ENCODE data around the gene SLC39A10.
"Not testable (repeated sequence)": the region's sequence is repeated elsewhere in the genome, so short reads cannot be mapped to it uniquely, and the experiment has no call there.

Gene SLC39A10, protein sequence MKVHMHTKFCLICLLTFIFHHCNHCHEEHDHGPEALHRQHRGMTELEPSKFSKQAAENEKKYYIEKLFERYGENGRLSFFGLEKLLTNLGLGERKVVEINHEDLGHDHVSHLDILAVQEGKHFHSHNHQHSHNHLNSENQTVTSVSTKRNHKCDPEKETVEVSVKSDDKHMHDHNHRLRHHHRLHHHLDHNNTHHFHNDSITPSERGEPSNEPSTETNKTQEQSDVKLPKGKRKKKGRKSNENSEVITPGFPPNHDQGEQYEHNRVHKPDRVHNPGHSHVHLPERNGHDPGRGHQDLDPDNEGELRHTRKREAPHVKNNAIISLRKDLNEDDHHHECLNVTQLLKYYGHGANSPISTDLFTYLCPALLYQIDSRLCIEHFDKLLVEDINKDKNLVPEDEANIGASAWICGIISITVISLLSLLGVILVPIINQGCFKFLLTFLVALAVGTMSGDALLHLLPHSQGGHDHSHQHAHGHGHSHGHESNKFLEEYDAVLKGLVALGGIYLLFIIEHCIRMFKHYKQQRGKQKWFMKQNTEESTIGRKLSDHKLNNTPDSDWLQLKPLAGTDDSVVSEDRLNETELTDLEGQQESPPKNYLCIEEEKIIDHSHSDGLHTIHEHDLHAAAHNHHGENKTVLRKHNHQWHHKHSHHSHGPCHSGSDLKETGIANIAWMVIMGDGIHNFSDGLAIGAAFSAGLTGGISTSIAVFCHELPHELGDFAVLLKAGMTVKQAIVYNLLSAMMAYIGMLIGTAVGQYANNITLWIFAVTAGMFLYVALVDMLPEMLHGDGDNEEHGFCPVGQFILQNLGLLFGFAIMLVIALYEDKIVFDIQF

DNA sequence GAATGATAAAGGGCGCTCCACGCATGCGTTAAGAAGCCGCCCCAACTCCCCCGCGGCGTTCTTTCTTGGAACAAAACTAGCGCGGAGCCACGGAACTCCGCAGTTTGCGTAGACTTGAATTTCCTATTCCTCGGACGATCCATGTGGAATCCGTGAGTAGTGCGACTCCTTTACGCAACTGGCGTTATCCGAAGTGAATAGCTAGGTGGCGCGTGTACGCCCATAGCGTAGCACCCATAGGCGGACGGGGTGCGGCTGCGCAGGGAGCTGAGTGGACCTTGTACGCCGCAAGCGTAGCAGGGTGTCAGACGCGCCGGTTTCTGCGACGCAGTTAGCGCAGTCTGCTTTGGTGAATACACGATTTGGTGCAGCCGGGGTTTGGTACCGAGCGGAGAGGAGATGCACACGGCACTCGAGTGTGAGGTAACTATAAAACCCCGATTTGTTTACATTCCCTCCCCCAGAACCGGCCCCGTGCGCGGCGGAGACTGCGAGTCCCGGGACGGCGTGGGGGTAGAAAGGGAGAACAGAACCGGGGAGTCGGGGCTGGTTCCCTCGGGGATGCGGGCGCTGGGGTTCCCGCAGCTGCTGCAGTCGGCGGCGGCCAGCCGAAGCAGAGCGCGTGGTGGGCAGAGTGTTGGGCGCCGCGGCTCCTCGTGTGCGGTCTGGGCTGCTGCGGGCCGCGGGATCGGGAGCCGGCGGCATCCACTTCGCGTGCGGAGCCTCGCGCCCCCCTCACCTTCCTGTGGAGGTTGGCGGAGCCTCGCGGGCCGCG, at the start of gene SLC39A10:
SLC39A10 (plus strand) TSS at position 368 of the 775 bp plus-strand sequence. CDS start 22,817 bp downstream, outside the sequence.
- DNase-seq: peak; percentile 100

GRCh38 chr2:195608768-195609454, 48.1 kb upstream of the SLC39A10 start:
- no peak for DNase-seq

DNA sequence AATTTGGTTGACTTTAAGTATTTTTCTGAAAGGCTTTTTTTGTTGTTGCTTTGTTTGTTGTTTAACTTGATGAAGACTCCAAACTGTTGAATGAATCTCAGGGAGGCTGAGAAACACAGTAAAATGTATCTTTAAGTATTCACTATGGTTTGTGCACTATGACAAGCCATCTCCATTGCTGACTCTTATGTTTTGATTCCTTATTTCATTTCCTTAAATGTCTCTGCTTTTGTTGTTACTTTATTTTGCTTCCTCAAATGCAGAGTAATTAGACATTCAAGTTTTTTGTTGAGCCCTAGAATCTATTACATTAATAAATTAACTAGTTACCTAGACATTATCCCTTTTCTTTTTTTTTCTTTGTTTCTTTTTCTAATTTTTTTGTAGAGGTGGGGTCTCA, 46.3 kb upstream of the SLC39A10 start:
- DNase-seq: no peak

DNA sequence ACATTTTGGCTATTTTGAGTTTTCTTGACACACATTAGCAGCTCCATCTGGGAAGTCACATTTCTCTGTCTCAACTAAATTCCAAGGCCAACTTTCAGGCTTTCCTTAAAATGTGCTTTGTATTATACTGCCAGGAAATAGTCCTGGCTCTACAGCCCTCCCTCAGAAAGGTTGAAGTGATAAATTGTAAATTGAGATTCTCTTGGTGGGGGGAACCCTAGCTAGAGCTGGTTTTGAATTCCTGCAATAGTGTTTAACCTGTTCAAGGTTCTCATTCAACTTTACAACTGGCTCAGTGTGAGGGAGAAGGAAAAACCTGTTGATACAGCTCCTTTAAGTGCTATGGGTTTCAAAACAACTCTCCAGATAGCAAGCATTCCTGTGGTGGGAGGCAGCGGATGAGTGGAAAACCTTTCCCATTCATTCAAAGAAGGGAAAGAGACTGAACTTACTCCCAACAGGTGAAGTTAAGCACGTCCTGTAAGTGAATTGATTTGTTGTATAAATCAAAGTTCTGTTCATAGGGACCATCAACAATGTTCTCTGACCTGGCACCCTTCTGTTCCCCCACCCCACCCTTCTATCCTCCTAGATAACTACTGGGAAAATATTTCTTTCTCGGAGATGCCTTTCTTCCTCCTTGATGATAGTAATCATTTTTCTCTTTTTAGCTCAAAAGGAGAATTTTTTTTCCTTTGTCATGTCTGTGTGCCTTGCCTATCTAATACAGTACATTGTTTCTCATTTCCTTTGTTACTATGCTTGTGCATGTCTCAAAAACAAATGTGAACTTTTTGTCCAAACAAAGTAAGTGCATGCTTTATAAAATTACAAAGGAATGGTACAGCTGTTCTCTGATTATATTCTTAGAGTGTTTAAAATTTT, 44.2 kb upstream of the SLC39A10 start:
- no peak for DNase-seq

GRCh38 chr2:195613922-195614321, 43.1 kb upstream of the SLC39A10 start:
- DNase-seq: no peak

DNA sequence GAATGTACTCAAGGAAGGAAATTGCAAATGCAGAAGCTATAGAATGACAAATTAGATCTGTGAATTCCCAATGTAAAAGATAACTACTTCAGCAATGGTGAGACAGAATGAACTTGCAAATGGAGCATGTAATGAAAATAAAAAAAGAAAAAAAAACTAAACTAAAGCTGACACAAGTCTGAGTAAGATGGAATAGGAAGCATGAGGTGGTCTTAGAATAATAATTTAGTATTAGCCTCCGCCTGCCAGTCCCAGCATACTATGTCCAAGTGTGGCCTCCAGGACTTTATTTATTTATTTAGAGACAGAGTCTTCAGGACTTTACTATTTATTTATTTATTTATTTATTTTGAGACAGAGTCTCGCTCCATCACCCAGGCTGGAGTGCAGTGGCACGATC, 37.4 kb upstream of the SLC39A10 start:
- no peak for DNase-seq

- no peak for DNase-seq
Observed at GRCh38 chr2:195620501-195620900, 36.5 kb upstream of the SLC39A10 start.

DNA sequence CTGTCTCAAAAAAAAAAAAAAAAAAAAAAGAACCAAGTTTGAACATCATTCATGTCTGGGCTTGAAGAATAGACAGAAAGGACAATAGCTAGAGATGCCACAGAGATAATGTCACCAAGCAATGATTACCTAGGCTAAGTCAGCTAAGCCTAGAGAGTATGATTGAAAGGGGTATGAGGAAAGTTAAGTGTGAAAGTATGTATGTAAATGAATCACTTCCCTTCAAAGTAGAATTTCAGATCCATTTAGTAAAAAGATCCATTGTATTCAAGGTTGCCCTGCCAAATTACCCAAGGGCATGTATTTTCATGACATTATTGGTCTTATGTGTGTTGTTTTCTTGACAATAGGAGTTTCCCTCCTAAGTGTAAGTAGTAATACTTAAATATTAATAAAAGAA, 34.1 kb upstream of the SLC39A10 start:
- DNase-seq: no peak

- no peak for DNase-seq
Observed at GRCh38 chr2:195626507-195626906, 30.5 kb upstream of the SLC39A10 start.

DNA sequence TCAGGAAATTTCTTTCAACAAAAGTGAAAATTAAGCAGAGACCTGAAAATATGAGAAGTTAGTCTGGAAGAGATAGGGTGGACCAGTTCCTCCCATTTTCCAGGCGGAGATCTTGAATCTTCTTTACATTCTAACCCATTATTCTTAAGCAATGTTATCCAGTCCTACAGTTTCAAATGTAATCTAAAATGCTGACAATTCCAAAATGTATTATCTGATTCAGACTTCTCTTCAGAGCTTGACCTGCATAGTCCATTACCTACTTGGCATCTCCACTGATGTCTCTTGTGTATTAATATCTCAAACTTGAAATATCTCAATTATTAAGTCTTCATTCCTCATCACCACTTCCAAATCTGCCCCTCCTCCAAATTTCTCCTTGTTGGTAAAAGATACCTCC, 28.4 kb upstream of the SLC39A10 start:
- DNase-seq: no peak

- DNase-seq: no peak
Observed at GRCh38 chr2:195632856-195633572, 24.0 kb upstream of the SLC39A10 start.

GRCh38 chr2:195633573-195633870, 23.5 kb upstream of the SLC39A10 start:
- no peak for DNase-seq

DNA sequence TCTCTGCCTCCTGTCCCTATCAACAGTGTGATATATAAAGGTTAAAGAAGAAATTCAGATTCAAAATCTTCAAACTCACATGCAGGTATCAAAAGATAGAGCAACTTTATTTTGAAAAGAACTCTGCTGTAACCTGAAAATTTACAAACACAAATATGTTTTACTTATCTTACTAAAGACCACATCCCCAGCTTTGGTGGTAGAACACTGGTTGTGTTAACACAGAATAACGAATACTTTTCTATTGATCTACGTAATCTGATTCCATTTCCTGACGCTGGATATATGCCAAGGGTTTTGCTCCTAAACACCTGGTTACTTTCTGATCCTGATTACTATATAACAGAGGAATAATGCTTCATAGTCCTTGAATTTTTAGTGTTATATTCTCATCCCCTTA, 23.1 kb upstream of the SLC39A10 start:
- no peak for DNase-seq

DNA sequence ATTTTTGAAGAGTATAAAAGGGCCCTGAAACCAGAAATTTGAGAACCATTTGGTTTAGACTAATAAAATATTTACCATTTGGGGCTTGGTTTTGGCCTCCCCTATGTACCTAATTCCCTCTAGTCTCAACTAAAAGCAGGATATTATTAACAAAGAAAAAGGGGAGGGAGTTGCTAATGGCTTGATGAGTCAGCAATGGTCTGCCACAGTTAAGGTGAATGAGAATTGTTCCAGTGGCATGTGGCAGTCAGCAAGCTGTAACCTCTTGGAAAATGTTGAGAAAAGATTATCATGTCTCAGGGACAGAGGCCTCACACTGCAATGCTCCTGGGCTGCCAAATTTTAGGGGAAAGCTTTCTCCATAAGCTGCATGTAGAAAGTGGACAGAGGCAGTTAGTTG, 20.1 kb upstream of the SLC39A10 start:
- no peak for DNase-seq

DNA sequence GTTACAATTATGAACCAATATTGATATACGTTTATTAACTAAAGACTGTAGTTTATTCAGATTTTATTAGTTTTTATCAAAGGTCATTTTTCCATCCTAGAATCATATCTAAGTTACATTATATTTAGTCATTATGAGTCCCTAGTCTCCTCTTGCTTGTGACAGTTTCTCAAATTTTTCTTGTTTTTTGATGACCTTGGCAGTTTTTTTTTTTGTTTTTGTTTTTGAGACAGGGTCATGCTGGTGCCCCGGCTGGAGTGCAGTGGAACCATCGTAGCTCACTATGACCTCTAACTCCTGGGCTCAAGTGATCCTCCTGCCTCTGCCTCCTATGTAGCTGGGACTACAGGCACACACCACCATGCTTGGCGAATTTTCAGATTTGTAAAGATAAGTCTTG, 18.3 kb upstream of the SLC39A10 start:
- DNase-seq: no peak

GRCh38 chr2:195639238-195639858, 17.7 kb upstream of the SLC39A10 start:
- DNase-seq: no peak

- DNase-seq: no peak
Observed at GRCh38 chr2:195639959-195640358, 17.1 kb upstream of the SLC39A10 start.

DNA sequence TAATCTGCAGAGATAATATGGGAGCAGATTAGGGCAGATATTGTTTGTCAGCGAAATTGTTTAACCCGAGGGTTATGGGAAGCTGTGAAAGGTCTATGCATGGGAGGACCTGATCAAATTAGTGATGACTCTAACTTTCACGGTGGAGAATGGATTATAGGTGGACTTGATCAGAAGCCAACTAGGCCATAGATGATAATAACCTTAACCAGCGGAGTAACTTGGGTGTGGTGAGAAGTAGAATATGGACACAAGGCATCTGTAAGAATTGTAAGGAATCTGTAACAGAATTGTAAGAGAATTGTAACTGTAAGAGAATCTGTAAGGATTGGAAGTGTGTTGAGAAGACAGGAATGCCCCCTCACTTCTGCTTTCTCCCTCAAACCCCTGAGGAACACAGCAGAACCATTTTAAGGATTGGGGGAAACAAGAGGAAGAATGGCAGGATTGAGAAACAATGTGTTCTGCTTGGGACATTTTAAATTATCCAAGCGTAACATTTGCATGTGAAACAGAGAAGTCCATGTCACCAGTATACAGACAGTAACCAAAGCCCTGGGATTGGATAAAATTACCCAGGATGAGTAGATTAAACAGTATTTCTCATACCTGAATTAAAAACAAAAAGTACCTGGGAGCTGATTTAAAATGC, 14.9 kb upstream of the SLC39A10 start:
- DNase-seq: no peak

GRCh38 chr2:195642679-195643068, 14.4 kb upstream of the SLC39A10 start:
- no peak for DNase-seq

DNA sequence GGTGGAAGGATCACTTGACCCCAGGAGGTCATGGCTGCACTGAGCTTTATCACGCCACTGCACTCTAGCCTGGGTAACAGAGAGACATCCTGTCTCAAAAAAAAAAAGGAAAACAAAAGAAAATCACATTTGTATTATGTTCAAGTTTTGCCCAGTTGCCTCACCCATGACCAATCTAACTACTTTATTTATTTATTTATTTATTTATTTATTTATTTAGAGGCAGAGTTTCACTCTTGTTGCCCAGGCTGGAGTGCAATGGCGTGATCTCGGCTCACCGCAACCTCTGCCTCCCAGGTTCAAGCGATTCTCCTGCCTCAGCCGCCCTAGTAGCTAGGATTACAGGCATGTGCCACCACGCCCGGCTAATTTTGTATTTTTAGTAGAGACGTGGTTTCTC, 12.3 kb upstream of the SLC39A10 start:
- DNase-seq: not testable (repeated sequence)

Measured in NCI-H774 (cell line).